ENCODE measurements around the gene STAT5B.
A peak's percentile ranks its signal among the peaks of the same experiment; 100 is the strongest.

STAT5B gene

GRCh38 chr17:42180411-42180921, 95.7 kb downstream of the STAT5B start:
- in situ Hi-C loops (cut with MboI; ENCODE audit: low sequenced_read_pairs) = no loop called here
- peaks cover 13% of the 10 kb centered on the region for H3K27me3 ChIP-seq (ENCODE audit: low read depth)
- peaks cover 16% of the 10 kb centered on the region for H3K4me1 ChIP-seq
- H3K4me3 ChIP-seq = no peak overlapping the region
- DNase-seq (ENCODE audit: low spot score in 2 of 2) = no peak
- no peaks in the 10 kb centered on the region for H3K36me3 ChIP-seq (replicated peaks)
- H3K9me3 ChIP-seq = no peaks in the 10 kb centered on the region

GRCh38 chr17:42179911-42180410, 96.2 kb downstream of the STAT5B start:
- Histone ChIP-seq H3K36me3 (replicated peaks) (no peaks in the 10 kb centered on the region), H3K27me3 (ENCODE audit: low read depth) (peaks cover 13% of the 10 kb centered on the region), H3K4me3 (no peak overlapping the region), H3K4me1 (peaks cover 16% of the 10 kb centered on the region), H3K9me3 (no peaks in the 10 kb centered on the region)
- in situ Hi-C loops (cut with MboI; ENCODE audit: low sequenced_read_pairs) = no loop called here
- DNase-seq (ENCODE audit: low spot score in 2 of 2) = peak; percentile 20 to 79

- no peak for DNase-seq (ENCODE audit: low spot score in 2 of 2)
- H3K27me3 ChIP-seq (ENCODE audit: low read depth) = peaks cover 13% of the 10 kb centered on the region
- peaks cover 13% of the 10 kb centered on the region for H3K4me1 ChIP-seq
- H3K36me3 ChIP-seq (replicated peaks) = no peaks in the 10 kb centered on the region
- no peaks in the 10 kb centered on the region for H3K9me3 ChIP-seq
- in situ Hi-C loops (cut with MboI; ENCODE audit: low sequenced_read_pairs) = no loop called here
- no peak overlapping the region for H3K4me3 ChIP-seq
These were observed 96.9 kb downstream of the STAT5B start for GRCh38 chr17:42179335-42179734.

- Histone ChIP-seq H3K4me1 (peaks cover 10% of the 10 kb centered on the region), H3K4me3 (no peak overlapping the region), H3K36me3 (replicated peaks) (no peaks in the 10 kb centered on the region), H3K27me3 (ENCODE audit: low read depth) (peaks cover 13% of the 10 kb centered on the region), H3K9me3 (no peaks in the 10 kb centered on the region)
- no peak for DNase-seq (ENCODE audit: low spot score in 2 of 2)
- in situ Hi-C loops (cut with MboI; ENCODE audit: low sequenced_read_pairs) = no loop called here
These were observed 97.4 kb downstream of the STAT5B start for GRCh38 chr17:42178817-42179216.

GRCh38 chr17:42177684-42178083, 98.5 kb downstream of the STAT5B start:
- in situ Hi-C loops (cut with MboI; ENCODE audit: low sequenced_read_pairs) = no loop called here
- no peaks in the 10 kb centered on the region for H3K36me3 ChIP-seq (replicated peaks)
- H3K4me3 ChIP-seq = no peak overlapping the region
- no peak for DNase-seq (ENCODE audit: low spot score in 2 of 2)
- H3K9me3 ChIP-seq = no peaks in the 10 kb centered on the region
- peaks cover 6% of the 10 kb centered on the region for H3K4me1 ChIP-seq
- peaks cover 13% of the 10 kb centered on the region for H3K27me3 ChIP-seq (ENCODE audit: low read depth)

- no peaks in the 10 kb centered on the region for H3K27me3 ChIP-seq (ENCODE audit: low read depth)
- H3K4me1 ChIP-seq = no peaks in the 10 kb centered on the region
- no peak overlapping the region for H3K4me3 ChIP-seq
- no peaks in the 10 kb centered on the region for H3K9me3 ChIP-seq
- DNase-seq (ENCODE audit: low spot score in 2 of 2) = no peak
- in situ Hi-C loops (cut with MboI; ENCODE audit: low sequenced_read_pairs) = no loop called here
- H3K36me3 ChIP-seq (replicated peaks) = no peaks in the 10 kb centered on the region
These were observed 101.9 kb downstream of the STAT5B start for GRCh38 chr17:42174126-42174783.

GRCh38 chr17:42171831-42172230, 104.4 kb downstream of the STAT5B start:
- no peaks in the 10 kb centered on the region for H3K9me3 ChIP-seq
- in situ Hi-C loops (cut with MboI; ENCODE audit: low sequenced_read_pairs) = no loop called here
- H3K4me1 ChIP-seq = no peaks in the 10 kb centered on the region
- H3K4me3 ChIP-seq = no peak overlapping the region
- no peaks in the 10 kb centered on the region for H3K27me3 ChIP-seq (ENCODE audit: low read depth)
- no peaks in the 10 kb centered on the region for H3K36me3 ChIP-seq (replicated peaks)
- no peak for DNase-seq (ENCODE audit: low spot score in 2 of 2)

GRCh38 chr17:42169351-42169750, 106.8 kb downstream of the STAT5B start:
- H3K27me3 ChIP-seq (ENCODE audit: low read depth) = no peaks in the 10 kb centered on the region
- H3K9me3 ChIP-seq = no peaks in the 10 kb centered on the region
- DNase-seq (ENCODE audit: low spot score in 2 of 2) = no peak
- H3K36me3 ChIP-seq (replicated peaks) = no peaks in the 10 kb centered on the region
- in situ Hi-C loops (cut with MboI; ENCODE audit: low sequenced_read_pairs) = no loop called here
- H3K4me3 ChIP-seq = no peak overlapping the region
- H3K4me1 ChIP-seq = no peaks in the 10 kb centered on the region

GRCh38 chr17:42167807-42168206, 108.4 kb downstream of the STAT5B start:
- Histone ChIP-seq H3K36me3 (replicated peaks) (no peaks in the 10 kb centered on the region), H3K27me3 (ENCODE audit: low read depth) (no peaks in the 10 kb centered on the region), H3K4me3 (no peak overlapping the region), H3K9me3 (no peaks in the 10 kb centered on the region), H3K4me1 (no peaks in the 10 kb centered on the region)
- no peak for DNase-seq (ENCODE audit: low spot score in 2 of 2)
- in situ Hi-C loops (cut with MboI; ENCODE audit: low sequenced_read_pairs) = no loop called here

- no peak for DNase-seq (ENCODE audit: low spot score in 2 of 2)
- in situ Hi-C loops (cut with MboI; ENCODE audit: low sequenced_read_pairs) = no loop called here
- no peak overlapping the region for H3K4me3 ChIP-seq
- no peaks in the 10 kb centered on the region for H3K9me3 ChIP-seq
- no peaks in the 10 kb centered on the region for H3K27me3 ChIP-seq (ENCODE audit: low read depth)
- no peaks in the 10 kb centered on the region for H3K36me3 ChIP-seq (replicated peaks)
- no peaks in the 10 kb centered on the region for H3K4me1 ChIP-seq
These were observed 109.9 kb downstream of the STAT5B start for GRCh38 chr17:42166196-42166763.

- no peak for DNase-seq (ENCODE audit: low spot score in 2 of 2)
- Histone ChIP-seq H3K4me3 (no peak overlapping the region), H3K4me1 (no peaks in the 10 kb centered on the region), H3K36me3 (replicated peaks) (no peaks in the 10 kb centered on the region), H3K9me3 (no peaks in the 10 kb centered on the region), H3K27me3 (ENCODE audit: low read depth) (no peaks in the 10 kb centered on the region)
- in situ Hi-C loops (cut with MboI; ENCODE audit: low sequenced_read_pairs) = no loop called here
These were observed 110.4 kb downstream of the STAT5B start for GRCh38 chr17:42165751-42166150.

GRCh38 chr17:42163696-42164407, 112.3 kb downstream of the STAT5B start:
- H3K4me3 ChIP-seq = no peak overlapping the region
- in situ Hi-C loops (cut with MboI; ENCODE audit: low sequenced_read_pairs) = no loop called here
- H3K4me1 ChIP-seq = no peaks in the 10 kb centered on the region

GRCh38 chr17:42163113-42163512, 113.1 kb downstream of the STAT5B start:
- peak in 1 of 2 experiments; percentile 76 for DNase-seq (ENCODE audit: low spot score in 2 of 2)
- Histone ChIP-seq H3K9me3 (no peaks in the 10 kb centered on the region), H3K36me3 (replicated peaks) (no peaks in the 10 kb centered on the region), H3K4me3 (no peak overlapping the region), H3K4me1 (no peaks in the 10 kb centered on the region), H3K27me3 (ENCODE audit: low read depth) (no peaks in the 10 kb centered on the region)
- in situ Hi-C loops (cut with MboI; ENCODE audit: low sequenced_read_pairs) = no loop called here

More at GRCh38 chr17:42163696-42164407, 112.3 kb downstream of the STAT5B start:
- no peak for DNase-seq (ENCODE audit: low spot score in 2 of 2)
- no peaks in the 10 kb centered on the region for H3K36me3 ChIP-seq (replicated peaks)
- no peaks in the 10 kb centered on the region for H3K27me3 ChIP-seq (ENCODE audit: low read depth)
- H3K9me3 ChIP-seq = no peaks in the 10 kb centered on the region

- no peaks in the 10 kb centered on the region for H3K36me3 ChIP-seq (replicated peaks)
- in situ Hi-C loops (cut with MboI; ENCODE audit: low sequenced_read_pairs) = no loop called here
- DNase-seq (ENCODE audit: low spot score in 2 of 2) = no peak
- no peaks in the 10 kb centered on the region for H3K4me1 ChIP-seq
- no peak overlapping the region for H3K4me3 ChIP-seq
- H3K27me3 ChIP-seq (ENCODE audit: low read depth) = no peaks in the 10 kb centered on the region
- no peaks in the 10 kb centered on the region for H3K9me3 ChIP-seq
These were observed 115.7 kb downstream of the STAT5B start for GRCh38 chr17:42160531-42160910.
